GM18511 (cell line): ENCODE measurements around the gene P3H1.
A peak's percentile ranks its signal among the peaks of the same experiment; 100 is the strongest.
"Not testable (repeated sequence)": the region's sequence is repeated elsewhere in the genome, so short reads cannot be mapped to it uniquely, and the experiment has no call there.

Source experiments
- ATAC-seq: cut with Tn5 transposase; IDR thresholded peaks from one replicate; pipeline ENCODE4 v1.9.1; 2021; ENCODE audit warnings: mild to moderate bottlenecking, moderate library complexity; ENCODE audit not compliant: unreplicated experiment

The P3H1 gene

GRCh38 chr1:42774928-42775526, 8.2 kb upstream of the P3H1 start:
- ATAC-seq = no peak

DNA sequence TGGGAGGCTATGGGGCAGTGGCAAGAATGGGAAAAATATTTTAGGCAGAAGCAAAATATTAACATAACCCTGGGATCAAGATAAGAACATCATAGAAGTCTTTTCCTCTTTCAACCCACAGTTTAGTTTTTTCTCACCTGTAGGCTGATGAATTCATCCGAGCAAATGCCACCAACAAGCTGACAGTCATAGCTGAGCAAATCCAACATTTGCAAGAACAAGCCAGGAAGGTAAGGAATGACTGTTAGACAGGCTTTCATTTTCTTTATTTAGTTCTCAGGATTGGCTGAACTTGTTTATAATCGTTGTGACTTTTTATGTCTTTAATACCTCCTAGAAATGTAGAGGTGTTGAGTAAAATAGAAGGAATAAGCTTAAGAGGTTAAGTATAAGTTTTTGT, 6.6 kb upstream of the P3H1 start:
- no peak for ATAC-seq

GRCh38 chr1:42769811-42770210, 3.0 kb upstream of the P3H1 start:
- no peak for ATAC-seq

DNA sequence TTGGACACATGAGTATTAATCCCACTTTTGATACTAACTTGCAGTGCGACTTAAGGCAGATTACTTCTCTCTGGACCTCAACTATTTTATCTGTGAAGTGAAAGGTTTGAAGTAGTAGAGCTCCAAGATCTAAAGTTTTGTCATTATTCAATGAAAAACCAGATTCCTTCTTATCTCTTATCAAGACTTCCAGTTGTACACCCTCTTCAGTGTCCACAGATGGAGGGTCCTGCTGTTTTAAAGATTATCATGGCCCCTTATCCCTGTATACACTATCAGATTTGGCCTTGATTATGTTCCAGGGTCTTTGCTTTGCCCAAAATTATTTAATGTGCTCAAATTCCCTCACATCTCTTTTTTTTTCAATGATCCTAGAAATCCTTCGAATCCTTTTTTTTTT, 1.3 kb upstream of the P3H1 start:
- ATAC-seq = no peak

DNA sequence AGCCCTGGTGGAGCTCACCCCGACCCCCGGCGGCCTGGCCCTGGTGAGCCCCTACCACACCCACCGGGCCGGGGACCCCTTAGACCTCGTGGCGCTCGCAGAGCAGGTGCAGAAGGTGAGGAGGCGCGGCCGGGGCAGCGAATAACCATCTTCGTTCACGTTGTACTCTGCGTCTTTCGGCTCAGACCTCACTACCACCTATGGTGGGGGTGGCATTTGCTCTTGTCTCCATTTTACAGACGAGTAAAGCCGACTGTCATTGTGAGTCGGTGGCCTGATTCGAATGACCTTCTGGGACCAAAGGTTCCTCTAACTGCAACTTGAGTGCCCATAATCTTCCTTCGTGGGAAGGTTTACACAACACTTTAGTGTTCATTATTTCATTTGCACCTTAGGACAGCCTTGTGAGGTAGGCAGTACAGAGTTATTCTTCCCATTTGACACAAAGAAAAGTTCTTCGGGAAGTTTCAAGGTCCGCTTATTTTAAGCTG, 727 bp upstream of the P3H1 start:
- ATAC-seq = peak; percentile 31

GRCh38 chr1:42765832-42766740, 742 bp downstream of the P3H1 start:
- peak; percentile 34 for ATAC-seq

DNA sequence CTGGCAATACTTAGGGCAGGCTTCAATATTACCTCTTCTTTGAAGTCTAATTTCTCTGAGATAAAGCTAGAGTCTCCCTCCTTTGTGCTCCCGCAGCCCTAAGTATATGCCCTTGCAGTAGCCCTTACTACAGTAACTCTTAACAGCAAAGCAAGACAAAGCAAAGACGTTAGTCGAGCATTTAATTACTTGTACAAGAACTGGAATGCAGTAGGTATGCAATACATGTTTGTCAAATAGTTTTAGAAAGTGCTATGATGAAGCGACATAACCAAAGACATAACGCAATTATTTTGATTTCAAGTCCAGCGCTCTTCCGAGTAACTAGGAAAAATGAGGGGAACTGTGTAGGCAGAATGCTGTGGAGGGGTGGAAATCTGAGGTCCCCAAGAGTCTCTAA, 1.6 kb downstream of the P3H1 start:
- no peak for ATAC-seq

DNA sequence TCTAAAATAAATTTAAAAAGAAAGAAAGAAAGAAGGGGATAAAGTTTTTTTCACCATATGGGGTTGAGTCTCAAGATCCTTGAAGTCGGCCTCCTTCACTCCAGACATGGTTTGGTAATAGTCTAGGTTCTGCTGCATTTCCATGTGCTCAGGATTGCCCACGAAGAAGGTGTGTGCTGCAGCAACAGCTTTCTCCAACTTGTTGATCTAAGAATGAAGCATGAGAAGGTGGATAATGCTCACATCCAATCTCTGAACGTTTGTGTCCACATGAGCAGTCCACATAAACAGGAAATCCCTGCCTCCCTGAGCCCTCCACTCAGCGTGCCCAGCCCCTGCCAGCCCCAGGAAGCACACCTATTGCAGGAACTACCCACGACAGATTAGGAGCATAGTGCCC, 4.6 kb downstream of the P3H1 start:
- no peak for ATAC-seq

DNA sequence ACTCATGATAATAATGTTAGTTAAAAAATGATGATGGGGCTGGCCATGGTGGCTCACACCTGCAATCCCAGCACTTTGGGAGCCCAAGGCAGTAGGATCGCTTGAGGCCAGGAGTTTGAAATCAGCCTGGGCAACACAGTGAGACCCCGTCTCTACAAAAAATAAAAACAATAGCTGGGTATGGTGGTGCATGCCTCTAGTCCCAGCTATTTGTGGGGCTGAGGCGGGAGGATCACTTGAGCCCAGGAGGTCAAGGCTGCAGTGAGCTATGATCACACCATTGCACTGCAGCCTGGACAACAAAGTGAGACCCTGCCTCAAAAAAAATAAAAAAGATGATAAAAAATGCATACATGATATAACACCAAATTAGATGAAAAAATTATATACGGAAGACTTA, 5.3 kb downstream of the P3H1 start:
- ATAC-seq = no peak

DNA sequence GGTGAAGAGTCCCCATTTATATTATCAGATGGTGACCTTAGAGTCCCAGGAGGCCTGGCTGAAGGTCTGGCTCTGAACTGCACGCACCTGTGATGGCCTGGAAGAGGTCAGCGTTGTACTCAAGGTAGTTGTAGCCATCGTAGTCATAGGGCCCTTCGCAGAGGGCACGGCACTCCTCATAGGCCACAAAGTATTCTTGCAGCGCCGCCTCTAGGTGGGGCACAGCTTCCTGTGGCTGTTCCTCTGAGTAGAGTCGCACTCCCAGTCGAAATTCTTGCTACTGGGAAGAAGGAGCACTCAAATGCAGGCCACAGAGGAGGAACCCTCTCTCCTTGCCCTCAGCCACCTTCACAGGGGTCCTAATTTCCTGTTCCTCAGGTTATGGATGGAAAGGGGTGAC, 7.7 kb downstream of the P3H1 start:
- no peak for ATAC-seq

- no peak for ATAC-seq
Observed at GRCh38 chr1:42758641-42759040, 8.2 kb downstream of the P3H1 start.

DNA sequence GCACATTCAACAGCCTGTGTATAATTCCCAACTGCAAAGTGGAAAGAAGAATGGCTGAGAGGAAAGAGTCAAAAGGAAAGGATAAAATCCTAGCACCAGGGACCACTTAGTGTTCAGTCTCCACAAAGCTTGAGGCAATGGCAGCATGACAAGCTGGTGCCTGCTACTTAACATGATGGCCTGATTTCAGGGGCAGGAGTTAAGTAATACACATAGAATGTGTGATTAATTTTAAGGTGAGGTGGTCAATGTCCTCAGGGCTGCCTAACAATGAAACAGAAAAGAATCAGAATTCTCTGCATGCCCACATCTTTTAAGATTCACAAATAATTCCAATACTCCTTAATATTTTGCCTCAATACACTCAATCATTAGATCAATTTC, 8.9 kb downstream of the P3H1 start:
- ATAC-seq = no peak

GRCh38 chr1:42756956-42757891, 9.6 kb downstream of the P3H1 start:
- no peak for ATAC-seq

GRCh38 chr1:42753070-42753469, 13.8 kb downstream of the P3H1 start:
- no peak for ATAC-seq

GRCh38 chr1:42752284-42752683, 14.5 kb downstream of the P3H1 start:
- no peak for ATAC-seq

- ATAC-seq = not testable (repeated sequence)
Observed at GRCh38 chr1:42751511-42752070, 15.2 kb downstream of the P3H1 start.

DNA sequence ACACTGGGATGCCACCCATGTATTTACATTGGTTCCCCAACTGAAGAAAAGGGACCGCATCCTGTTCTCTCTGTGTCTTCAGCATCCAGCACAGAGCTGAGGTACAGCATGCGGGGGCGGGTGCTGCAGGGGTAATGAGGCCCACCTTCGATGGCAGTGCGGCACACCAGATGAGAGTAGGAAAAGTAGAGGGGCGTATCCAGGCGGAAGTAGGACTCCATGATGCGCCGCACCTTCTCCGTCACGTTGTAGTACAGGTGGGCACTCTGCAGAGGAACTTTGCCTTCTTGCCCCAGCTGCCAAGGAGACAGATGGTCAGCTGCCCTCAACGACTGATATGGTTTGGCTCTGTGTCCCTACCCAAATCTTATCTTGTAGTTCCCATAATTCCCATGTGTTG, 16.8 kb downstream of the P3H1 start:
- ATAC-seq = no peak

GRCh38 chr1:42748461-42749410, 18.1 kb downstream of the P3H1 start:
- no peak for ATAC-seq

DNA sequence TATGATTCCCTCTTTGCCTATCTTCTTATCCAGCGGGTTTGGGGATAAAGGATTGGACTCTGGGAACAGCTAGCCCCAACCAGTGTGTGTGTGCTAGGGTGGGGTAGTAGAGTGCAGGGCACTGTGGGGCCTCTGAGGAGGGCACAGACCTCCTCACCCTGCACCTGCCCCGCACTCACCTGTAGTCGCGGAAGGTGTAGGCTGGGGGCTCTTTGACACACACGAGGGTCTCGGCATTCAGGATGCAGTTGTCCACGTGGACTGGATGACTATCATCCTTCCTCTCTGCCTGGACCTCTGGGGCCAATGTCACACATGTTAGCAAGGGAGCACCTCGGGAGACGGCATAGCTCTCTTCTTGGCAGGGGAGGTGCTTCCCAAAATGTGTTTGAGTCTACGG, 18.8 kb downstream of the P3H1 start:
- no peak for ATAC-seq

- ATAC-seq = no peak
Observed at GRCh38 chr1:42747125-42747524, 19.7 kb downstream of the P3H1 start.
